IMR-90 (cell line): ENCODE data around the gene FAM89A. TPM values are rescaled to one million over a fixed set of nuclear protein-coding genes. Genes with fewer than 3 reads are reported as not detected.
A peak's percentile ranks its signal among the peaks of the same experiment; 100 is the strongest.

ENCODE experiments used
- ATAC-seq: fragments of 200-7000 bp; cut with Tn5 transposase; 2 replicates; pipeline ENCODE4 v1.9.1; 2020; ENCODE audit warnings: low read depth, mild to moderate bottlenecking, moderate library complexity
- BruUV-seq: library from RNA; stranded (reverse); fragments of 400-500 nt; replicated peaks from 2 replicates; lab custom pipeline; 2021; lab: Mats Ljungman, UMichigan
- CTCF ChIA-PET: fragments of 300-600 bp; formaldehyde crosslinking; extraction: SDS; loops from one replicate; lab custom pipeline; 2021; ENCODE audit warnings: antibody characterized with exemption; lab: Yijun Ruan, JAX
- POLR2A ChIA-PET: fragments of 300-600 bp; sonication (Branson Sonifier 250); formaldehyde crosslinking; loops from one replicate; lab custom pipeline; 2022; ENCODE audit warnings: antibody characterized with exemption; ENCODE audit not compliant: unreplicated experiment; lab: Charles Lee
- DNase-seq: peaks from one replicate; pipeline ENCODE4 v3.0.0; 2013
- H2AFZ ChIP-seq: replicated peaks from 2 replicates; pipeline ENCODE3; 2013; ENCODE audit warnings: low read length, mild to moderate bottlenecking; ENCODE audit not compliant: poor library complexity
- H2AK5ac ChIP-seq: 2 replicates; pipeline ENCODE4 v1.6.1; 2013; ENCODE audit warnings: low read depth, low read length, inconsistent platforms
- H2AK9ac ChIP-seq: replicated peaks from 2 replicates; pipeline ENCODE3; 2013; ENCODE audit warnings: mild to moderate bottlenecking, low read depth, low read length, moderate library complexity; ENCODE audit not compliant: poor library complexity
- H2BK120ac ChIP-seq: 2 replicates; pipeline ENCODE4 v1.6.1; 2013; ENCODE audit warnings: low read depth, low read length, inconsistent platforms
- H2BK15ac ChIP-seq: 3 replicates; pipeline ENCODE4 v1.6.1; 2013; ENCODE audit warnings: low read depth, low read length, inconsistent platforms
- H2BK20ac ChIP-seq: 2 replicates; pipeline ENCODE4 v1.6.1; 2013; ENCODE audit warnings: low read depth, mild to moderate bottlenecking, inconsistent platforms, low read length, moderate library complexity
- H2BK5ac ChIP-seq: 2 replicates; pipeline ENCODE4 v1.6.1; 2013; ENCODE audit warnings: mild to moderate bottlenecking, low read depth, low read length, inconsistent platforms; ENCODE audit not compliant: poor library complexity, severe bottlenecking
- H3K14ac ChIP-seq: replicated peaks from 2 replicates; pipeline ENCODE4 v1.6.1; 2013; ENCODE audit warnings: low read depth, low read length, inconsistent platforms
- H3K18ac ChIP-seq: 2 replicates; pipeline ENCODE4 v1.6.1; 2013; ENCODE audit warnings: low read depth, low read length, control low read depth
- H3K23ac ChIP-seq: 2 replicates; pipeline ENCODE4 v1.6.1; 2013; ENCODE audit warnings: low read depth, low read length, inconsistent platforms
- H3K27ac ChIP-seq: 2 replicates; pipeline ENCODE4 v1.5.1; 2013; ENCODE audit warnings: mild to moderate bottlenecking, control low read depth, low read length; ENCODE audit not compliant: insufficient read depth
- H3K27me3 ChIP-seq: 2 replicates; pipeline ENCODE4 v1.6.1; 2013; ENCODE audit warnings: low read length; ENCODE audit not compliant: control insufficient read depth, insufficient read depth
- H3K36me3 ChIP-seq: 2 replicates; pipeline ENCODE4 v1.6.1; 2013; ENCODE audit warnings: low read length, mixed read lengths; ENCODE audit not compliant: control insufficient read depth, insufficient read depth
- H3K4ac ChIP-seq: 2 replicates; pipeline ENCODE4 v1.6.1; 2013; ENCODE audit warnings: low read depth, low read length, inconsistent platforms
- H3K4me1 ChIP-seq: 2 replicates; pipeline ENCODE4 v1.6.1; 2013; ENCODE audit warnings: low read length, mixed read lengths; ENCODE audit not compliant: control insufficient read depth, insufficient read depth
- H3K4me2 ChIP-seq: 2 replicates; pipeline ENCODE4 v1.6.1; 2013; ENCODE audit warnings: low read depth, mild to moderate bottlenecking, control low read depth, low read length, moderate library complexity
- H3K4me3 ChIP-seq: 2 replicates; pipeline ENCODE4 v1.5.1; 2013; ENCODE audit warnings: low read depth, mild to moderate bottlenecking, control low read depth, low read length, moderate library complexity; ENCODE audit not compliant: insufficient read depth
- H3K56ac ChIP-seq: 2 replicates; pipeline ENCODE4 v1.6.1; 2013; ENCODE audit warnings: low read length, inconsistent platforms; ENCODE audit not compliant: insufficient read depth; ENCODE audit errors: extremely low read depth
- H3K79me1 ChIP-seq, 2 experiments: 2 replicates each; pipeline ENCODE4 v1.6.1; 2013; ENCODE audit warnings: low read length in 2 of 2, inconsistent platforms in 1 of 2, low read depth in 1 of 2
- H3K9ac ChIP-seq: 2 replicates; pipeline ENCODE4 v1.6.1; 2013; ENCODE audit warnings: low read depth, low read length, control low read depth
- H3K9me1 ChIP-seq: 2 replicates; pipeline ENCODE4 v1.6.1; 2013; ENCODE audit warnings: low read length, inconsistent platforms; ENCODE audit not compliant: insufficient read depth
- H3K9me3 ChIP-seq: 2 replicates; pipeline ENCODE4 v1.6.1; 2013; ENCODE audit warnings: low read length; ENCODE audit not compliant: control insufficient read depth, insufficient read depth
- H4K20me1 ChIP-seq: 2 replicates; pipeline ENCODE4 v1.6.1; 2013; ENCODE audit warnings: low read length, inconsistent platforms; ENCODE audit not compliant: insufficient read depth
- H4K5ac ChIP-seq: 2 replicates; pipeline ENCODE4 v1.6.1; 2013; ENCODE audit warnings: mild to moderate bottlenecking, low read depth, low read length, control low read depth
- H4K8ac ChIP-seq, 2 experiments: 2 replicates each; pipeline ENCODE4 v1.6.1; 2013; ENCODE audit warnings: low read depth in 2 of 2, low read length in 2 of 2, control low read depth in 1 of 2, inconsistent platforms in 1 of 2
- H4K91ac ChIP-seq: 2 replicates; pipeline ENCODE4 v1.6.1; 2013; ENCODE audit warnings: low read depth, low read length, inconsistent platforms; ENCODE audit not compliant: insufficient read depth
- BHLHE40 ChIP-seq: fragments of 150-350 bp; IDR thresholded peaks from 2 replicates; pipeline ENCODE4 v1.6.1; 2016; ENCODE audit warnings: mild to moderate bottlenecking, low read depth, low read length
- CEBPB ChIP-seq: IDR thresholded peaks from 2 replicates; pipeline ENCODE4 v1.6.1; 2012; ENCODE audit warnings: low read depth, low read length, improper control_type of control experiment
- FOS ChIP-seq: fragments of 150-350 bp; IDR thresholded peaks from 2 replicates; pipeline ENCODE4 v1.6.1; 2016; ENCODE audit warnings: low read depth, low read length
- MAZ ChIP-seq: IDR thresholded peaks from 2 replicates; pipeline ENCODE4 v1.6.1; 2012; ENCODE audit warnings: low read depth, mild to moderate bottlenecking, low read length, improper control_type of control experiment, moderate library complexity, borderline replicate concordance
- MXI1 ChIP-seq: IDR thresholded peaks from 2 replicates; pipeline ENCODE4 v1.6.1; 2012; ENCODE audit warnings: low read depth, mild to moderate bottlenecking, low read length, moderate library complexity, borderline replicate concordance
- NFE2L2 ChIP-seq: fragments of 150-350 bp; IDR thresholded peaks from 2 replicates; pipeline ENCODE4 v1.6.1; 2016; ENCODE audit warnings: low read depth, mild to moderate bottlenecking, low read length
- POLR2A ChIP-seq: IDR thresholded peaks from 2 replicates; pipeline ENCODE4 v1.6.1; 2012; ENCODE audit warnings: mild to moderate bottlenecking, low read depth, low read length
- RAD21 ChIP-seq: IDR thresholded peaks from 2 replicates; pipeline ENCODE4 v1.6.1; 2012; ENCODE audit warnings: low read length, improper control_type of control experiment
- RCOR1 ChIP-seq: IDR thresholded peaks from 2 replicates; pipeline ENCODE4 v1.6.1; 2012; ENCODE audit warnings: mild to moderate bottlenecking, low read length, improper control_type of control experiment; ENCODE audit not compliant: insufficient replicate concordance
- SMC3 ChIP-seq: fragments of 150-350 bp; IDR thresholded peaks from 2 replicates; pipeline ENCODE4 v1.6.1; 2016; ENCODE audit warnings: low read depth, mild to moderate bottlenecking, antibody characterized with exemption, low read length, moderate library complexity
- WGBS, 2 experiments: methylation state at CpG; one replicate each; pipeline versions ENCODE4 v1.1.5 to v1.1.7; 2013; ENCODE audit warnings: missing lambda C conversion rate in 2 of 2; ENCODE audit not compliant: insufficient read length in 1 of 2; ENCODE audit errors: extremely low coverage in 2 of 2; 5-methylcytosine and 5-hydroxymethylcytosine counted together
- dilution Hi-C: fragments of 300-500 bp; cut with HindIII; formaldehyde crosslinking; loops from one replicate; pipeline ENCODE4 v1.14.3; 2018; ENCODE audit warnings: low sequenced_read_pairs; ENCODE audit not compliant: unreplicated experiment
- in situ Hi-C: fragments of 300-500 bp; cut with MboI; formaldehyde crosslinking; loops from 3 replicates; pipeline ENCODE4 v1.14.3; 2019; ENCODE audit warnings: low sequenced_read_pairs, inconsistent platforms, mixed read lengths
- intact Hi-C: fragments of 100-400 bp; cut with micrococcal nuclease; formaldehyde crosslinking; loops from 2 replicates; pipeline ENCODE4 v1.10.0; 2022
- polyA plus RNA-seq, 3 experiments: library from polyadenylated mRNA; depleted of rRNA; stranded (reverse); fragments of >200 nt; gene quantifications; 2 replicates each; pipeline ENCODE4 v1.2.3, GENCODE V29; 2012; ENCODE audit warnings: low replicate concordance in 1 of 3
- total RNA-seq: library from RNA; depleted of rRNA; stranded (reverse); fragments of >200 nt; gene quantifications from 2 replicates; pipeline ENCODE4 v1.2.3, GENCODE V29; 2012
- TF ChIP-seq, protein P1 (sequence below): fragments of 150-350 bp; IDR thresholded peaks from 2 replicates; pipeline ENCODE4 v1.6.1; 2017; ENCODE audit warnings: mild to moderate bottlenecking, antibody characterized with exemption, low read length, low read depth

FAM89A gene
- total and polyA plus RNA-seq, 2 of the 4 experiments (the other 2 are of a cell fraction): 6.8 to 8.1 TPM

DNA sequence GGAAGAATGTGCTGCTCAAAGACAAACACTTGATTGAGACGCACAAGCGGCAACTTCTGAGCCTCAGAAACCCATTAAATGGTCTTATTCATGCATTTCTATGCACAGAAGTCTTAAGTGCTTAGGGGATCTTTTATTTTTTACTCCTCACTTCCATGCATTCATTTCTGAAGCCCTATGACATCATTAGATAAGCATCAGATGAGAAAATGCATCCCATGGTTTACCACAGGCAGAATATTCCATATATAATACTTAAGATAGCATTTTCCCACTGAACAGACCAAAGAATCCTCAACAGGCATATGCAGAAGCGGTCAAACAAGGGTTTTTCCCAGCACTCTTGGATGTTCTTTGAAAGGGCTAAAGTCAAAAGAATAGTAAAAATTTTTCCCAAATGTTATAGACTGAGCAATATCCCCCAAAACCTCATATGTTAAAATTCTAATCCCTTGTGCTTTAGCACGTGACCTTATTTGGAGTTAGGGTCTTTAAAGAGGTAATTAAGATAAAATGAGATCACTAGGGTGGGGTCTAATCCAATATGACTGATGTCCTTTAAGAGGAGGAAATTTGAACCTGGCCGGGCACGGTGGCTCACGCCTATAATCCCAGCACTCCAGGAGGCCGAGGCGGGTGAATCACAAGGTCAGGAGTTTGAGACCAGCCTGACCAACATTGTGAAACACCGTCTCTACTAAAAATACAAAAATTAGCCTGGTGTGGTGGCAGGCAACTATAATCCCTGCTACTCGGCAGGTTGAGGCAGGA, 22.6 kb upstream of the FAM89A start (continued):
- no peak for TF ChIP-seq BHLHE40

DNA sequence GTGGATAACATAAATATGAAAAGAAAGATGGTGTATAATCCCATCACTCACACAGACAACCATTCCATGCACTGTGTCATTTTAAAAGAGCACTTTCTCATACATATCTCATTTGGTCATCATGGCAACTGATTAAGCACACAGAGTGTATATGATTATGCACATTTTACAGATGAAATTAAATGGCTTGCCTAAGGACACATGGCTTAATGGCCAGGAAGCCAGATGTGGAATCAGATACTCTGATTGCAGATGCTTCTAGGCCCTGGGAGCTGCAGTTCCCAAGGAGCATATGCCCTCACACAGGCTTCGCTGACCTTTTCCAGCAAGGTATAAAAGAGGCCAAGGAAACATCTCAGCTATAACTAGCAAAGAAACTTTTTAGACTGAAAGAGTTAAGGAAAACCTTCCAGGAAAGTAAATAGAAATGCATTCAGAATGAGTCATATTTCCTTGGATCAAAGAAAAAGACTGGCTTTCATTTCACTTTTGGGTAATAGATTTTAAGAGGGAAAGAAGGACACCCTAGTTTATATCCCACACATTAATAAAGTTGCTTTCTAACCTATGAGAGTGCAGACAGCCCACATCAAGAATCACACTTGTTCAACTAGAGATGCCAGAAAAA, 19.6 kb upstream of the FAM89A start:
- Histone ChIP-seq H4K91ac (no peak overlapping the region), H3K4me2 (no peak overlapping the region), H3K4me3 (no peak overlapping the region), H2BK120ac (no peak overlapping the region), H2AFZ (no peak overlapping the region), H2BK5ac (no peak overlapping the region), H2BK15ac (no peak overlapping the region), H3K4ac (no peak overlapping the region), H3K27me3 (peaks cover 8% of the 10 kb centered on the region), H4K20me1 (no peaks in the 10 kb centered on the region), H3K9me1 (peaks cover 2% of the 10 kb centered on the region; the same call in 1 of the 2 replicates), H3K79me1 (no peaks in the 10 kb centered on the region), H3K23ac (no peak overlapping the region), H2BK20ac (no peak overlapping the region), H2AK5ac (no peak overlapping the region), H4K5ac (no peak overlapping the region), H3K4me1 (peaks cover 2% of the 10 kb centered on the region; the same call in 1 of the 2 replicates), H4K8ac (no peak overlapping the region), H3K27ac (no peak overlapping the region), H3K9ac (no peak overlapping the region), H3K18ac (no peak overlapping the region), H3K56ac (no peak overlapping the region), H3K36me3 (no peaks in the 10 kb centered on the region), H3K14ac (no peak overlapping the region), H3K9me3 (peaks cover 5% of the 10 kb centered on the region; the same call in 1 of the 2 replicates), H2AK9ac (no peak overlapping the region)
- no TSS peak for BruUV-seq
- intact Hi-C loops (no loop called here), in situ Hi-C loops (no loop called here), dilution Hi-C loops (no loop called here)
- WGBS, 2 experiments: no CpG with 5 or more reads among the region's 1 CpG
- TF ChIP-seq MXI1: no peak
- no peak for TF ChIP-seq RAD21
- TF ChIP-seq, protein P1, sequence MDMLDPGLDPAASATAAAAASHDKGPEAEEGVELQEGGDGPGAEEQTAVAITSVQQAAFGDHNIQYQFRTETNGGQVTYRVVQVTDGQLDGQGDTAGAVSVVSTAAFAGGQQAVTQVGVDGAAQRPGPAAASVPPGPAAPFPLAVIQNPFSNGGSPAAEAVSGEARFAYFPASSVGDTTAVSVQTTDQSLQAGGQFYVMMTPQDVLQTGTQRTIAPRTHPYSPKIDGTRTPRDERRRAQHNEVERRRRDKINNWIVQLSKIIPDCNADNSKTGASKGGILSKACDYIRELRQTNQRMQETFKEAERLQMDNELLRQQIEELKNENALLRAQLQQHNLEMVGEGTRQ: no peak
- no peak for TF ChIP-seq RCOR1
- TF ChIP-seq CEBPB: no peak
- no peak for TF ChIP-seq MAZ
- TF ChIP-seq NFE2L2: no peak
- TF ChIP-seq POLR2A: no peak
- no peak for TF ChIP-seq BHLHE40
- no peak for TF ChIP-seq FOS
- TF ChIP-seq SMC3: no peak
- ChIA-PET POLR2A (no interaction called here), CTCF (interaction anchor here (0.6 kb wide), 1 partner anchor 1384 kb away, joined by 7 read pairs; no protein-coding TSS in a partner anchor)
- ATAC-seq (no peak), DNase-seq (peak; percentile 20)
